Epithelial cell of proximal tubule (primary cell): ENCODE data around the gene STK33. TPM values are rescaled to one million over a fixed set of nuclear protein-coding genes. Genes with fewer than 3 reads are reported as not detected.

Source experiments
- DNase-seq: peaks from one replicate; pipeline ENCODE4 v3.0.0-alpha.2; 2011; ENCODE audit warnings: low read depth
- H3K4me3 ChIP-seq: 2 replicates; pipeline ENCODE4 v1.5.1; 2011; ENCODE audit warnings: low read depth, mild to moderate bottlenecking, low read length
- CTCF ChIP-seq: conservative IDR thresholded peaks from 2 replicates; pipeline ENCODE4 v1.5.1; 2012; ENCODE audit warnings: low read depth, mild to moderate bottlenecking, low read length
- total RNA-seq: library from RNA; depleted of rRNA; stranded (reverse); fragments of >200 nt; gene quantifications from 2 replicates; pipeline ENCODE4 v1.2.3, GENCODE V29; 2015

The STK33 gene
- total RNA-seq, 1 donor from 2014 or later = 14.4 TPM

- H3K4me3 ChIP-seq = no peak overlapping the region
- no peak for DNase-seq
- TF ChIP-seq CTCF = no peak
Measured at GRCh38 chr11:8356216-8356615, 237.8 kb downstream of the STK33 start.

GRCh38 chr11:8355416-8355742, 238.6 kb downstream of the STK33 start:
- TF ChIP-seq CTCF = no peak
- no peak for DNase-seq
- no peak overlapping the region for H3K4me3 ChIP-seq

- DNase-seq = no peak
- peak; percentile 43 for TF ChIP-seq CTCF
- H3K4me3 ChIP-seq = peak overlapping the region; percentile 34
Measured at GRCh38 chr11:8354622-8355415, 239.2 kb downstream of the STK33 start.

GRCh38 chr11:8352876-8353505, 241.0 kb downstream of the STK33 start:
- no peak overlapping the region for H3K4me3 ChIP-seq
- no peak for TF ChIP-seq CTCF
- no peak for DNase-seq

- H3K4me3 ChIP-seq = no peak overlapping the region
- no peak for DNase-seq
- TF ChIP-seq CTCF = no peak
Measured at GRCh38 chr11:8352103-8352875, 241.7 kb downstream of the STK33 start.

GRCh38 chr11:8351223-8351622, 242.8 kb downstream of the STK33 start:
- no peak for TF ChIP-seq CTCF
- H3K4me3 ChIP-seq = no peak overlapping the region
- DNase-seq = no peak
